GM19397 (cell line): Measurements from ENCODE around the gene ITGB8.
"Not testable (repeated sequence)": the region's sequence is repeated elsewhere in the genome, so short reads cannot be mapped to it uniquely, and the experiment has no call there.

Experiments
- ATAC-seq: cut with Tn5 transposase; IDR thresholded peaks from one replicate; pipeline ENCODE4 v1.9.1; 2021; ENCODE audit warnings: mild to moderate bottlenecking, moderate library complexity; ENCODE audit not compliant: unreplicated experiment

The ITGB8 gene

DNA sequence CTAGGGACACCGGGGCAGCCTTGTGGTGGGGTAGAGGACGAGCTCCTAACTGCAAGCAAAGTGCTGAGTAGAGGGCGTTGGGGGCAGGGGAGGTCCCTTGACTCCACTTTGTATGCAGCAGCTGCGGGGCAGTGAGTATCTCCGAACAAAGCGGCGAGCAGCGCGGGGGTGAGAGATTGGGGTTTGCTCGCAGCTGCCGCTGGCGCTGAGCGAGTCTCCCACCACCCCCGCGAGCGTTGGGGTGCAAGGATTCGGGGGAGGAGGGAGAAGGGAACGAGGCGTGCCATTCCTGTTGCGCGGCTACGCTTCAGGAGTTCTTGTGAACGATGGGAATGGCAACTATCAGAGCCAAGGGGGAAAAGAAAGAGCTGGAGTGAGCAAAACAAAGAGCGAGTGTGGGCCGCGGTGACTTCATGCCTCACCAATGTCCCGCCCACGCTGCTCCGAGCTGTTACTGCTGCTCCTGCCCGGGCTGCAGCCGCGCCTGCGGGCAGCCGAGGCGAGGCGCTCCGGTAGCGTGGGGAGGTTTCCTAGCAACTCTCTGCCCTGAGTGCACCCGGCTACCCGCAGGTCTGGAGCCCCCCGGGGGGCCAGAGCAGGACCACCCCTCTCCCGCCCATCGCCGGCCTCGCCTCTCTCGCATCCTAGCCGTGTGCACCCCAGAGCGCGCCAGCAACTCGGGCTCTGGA is at the start of gene ITGB8:
Gene ITGB8 (plus strand): TSS at position 662 of the 689 bp plus-strand sequence. CDS start 907 bp downstream, outside the sequence.
- peak; percentile 62 for ATAC-seq

DNA sequence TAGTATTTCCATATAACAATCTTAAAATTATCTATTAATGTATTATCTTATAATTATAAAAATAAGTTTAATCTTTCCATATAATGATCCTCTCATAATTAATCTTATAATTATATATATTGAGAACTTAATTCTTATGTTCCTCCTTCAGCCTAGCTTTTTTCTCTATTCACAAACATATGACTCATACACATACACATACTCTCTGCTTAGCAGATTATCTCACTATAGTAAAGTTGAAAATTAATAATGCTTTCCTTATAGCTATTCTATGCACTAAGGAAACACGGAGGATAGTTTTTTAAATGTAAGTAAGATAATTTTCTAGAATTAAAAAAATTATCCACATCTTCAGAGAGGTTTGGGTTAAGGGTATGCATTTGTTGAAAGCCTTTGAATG is 47.7 kb upstream of the ITGB8 start:
- no peak for ATAC-seq

DNA sequence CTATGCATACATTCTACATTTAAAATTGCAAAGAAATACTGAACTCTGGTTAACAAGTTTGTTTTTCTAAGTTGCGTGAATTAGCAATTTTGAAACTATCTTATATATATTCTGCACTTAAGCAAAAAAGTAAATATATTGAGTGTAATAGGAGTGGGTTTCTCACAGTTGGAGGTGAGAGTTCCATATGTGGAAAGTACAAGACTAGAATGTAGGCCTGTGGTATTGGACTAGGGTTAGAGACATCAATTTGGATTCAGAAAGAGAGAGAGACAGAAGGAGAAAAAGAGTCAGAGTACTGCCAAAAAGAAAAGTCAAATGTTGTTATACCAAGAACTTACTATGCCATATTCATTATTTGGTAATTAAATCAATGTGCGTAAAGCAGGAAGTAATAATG is 47.3 kb upstream of the ITGB8 start:
- ATAC-seq = no peak

DNA sequence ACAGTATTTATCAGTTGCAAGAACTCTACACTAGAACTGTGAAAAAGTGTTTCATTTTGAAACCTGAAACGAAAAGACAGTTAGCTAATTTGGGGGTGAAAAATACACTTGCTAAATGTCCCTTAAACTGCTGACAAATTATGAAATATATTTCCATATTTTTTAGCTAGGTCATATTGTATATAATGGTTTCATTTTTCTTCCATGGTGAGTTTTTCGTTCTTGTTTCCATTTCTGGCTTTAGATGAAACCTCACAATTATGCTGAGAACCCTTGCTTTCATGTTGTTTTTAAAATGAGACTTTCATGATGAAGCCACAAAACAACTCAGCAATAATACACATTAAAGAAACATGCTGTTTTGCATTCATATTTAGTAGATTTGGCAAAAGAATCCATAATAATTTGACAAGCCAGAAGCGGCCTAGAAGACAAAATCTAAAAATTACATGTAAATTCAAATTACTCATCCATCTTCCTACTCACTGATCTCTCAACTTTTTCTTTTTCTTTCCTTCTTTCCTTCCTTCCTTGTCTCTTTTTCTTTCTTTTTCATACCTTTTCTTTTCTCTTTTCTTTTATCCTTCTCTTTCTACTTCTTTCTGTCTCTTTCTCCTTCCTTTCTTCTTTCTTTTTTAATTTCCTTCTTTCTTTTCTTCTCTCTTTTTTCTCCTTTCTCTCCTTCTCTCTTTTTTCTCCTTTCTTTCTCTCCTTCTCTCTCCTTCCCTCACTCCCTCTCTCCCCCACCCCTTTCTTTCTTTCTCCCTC is 46.5 kb upstream of the ITGB8 start:
- ATAC-seq = no peak

DNA sequence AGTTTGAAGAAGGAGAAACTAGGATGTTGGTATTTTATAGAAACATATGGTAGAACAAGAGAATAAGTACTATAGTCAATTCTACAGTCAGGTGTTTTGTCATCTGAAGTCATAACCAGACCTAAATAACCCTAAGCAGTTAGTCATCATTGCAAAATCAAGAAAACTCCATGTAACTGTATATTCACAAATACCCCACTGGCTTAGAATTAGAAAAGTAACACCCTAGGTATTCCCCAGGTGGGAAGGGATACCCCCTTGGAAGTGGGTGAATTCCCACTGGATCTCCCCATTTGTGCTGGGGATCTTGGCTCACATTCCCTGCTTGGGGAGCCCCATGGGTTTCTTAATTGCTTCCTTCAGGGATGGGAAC is 45.9 kb upstream of the ITGB8 start:
- no peak for ATAC-seq

DNA sequence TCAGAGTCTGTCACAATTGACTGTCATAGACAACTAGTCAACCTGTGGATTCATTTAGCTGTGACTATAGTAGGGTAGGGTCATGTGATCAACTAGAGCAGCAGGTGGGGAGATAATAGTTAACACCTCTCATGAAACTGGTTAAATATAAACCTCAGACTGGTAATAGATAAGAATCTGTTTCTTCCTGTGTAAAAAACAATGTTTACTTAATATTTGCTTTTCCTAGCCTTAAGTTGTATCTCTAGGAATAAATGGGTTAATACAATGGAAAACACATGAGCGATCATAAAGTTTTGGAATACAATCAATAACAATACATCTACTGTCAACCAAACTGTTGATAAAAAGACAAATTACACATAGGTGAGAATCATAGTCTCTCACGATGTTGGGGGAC is 43.4 kb upstream of the ITGB8 start:
- ATAC-seq = peak; percentile 51

DNA sequence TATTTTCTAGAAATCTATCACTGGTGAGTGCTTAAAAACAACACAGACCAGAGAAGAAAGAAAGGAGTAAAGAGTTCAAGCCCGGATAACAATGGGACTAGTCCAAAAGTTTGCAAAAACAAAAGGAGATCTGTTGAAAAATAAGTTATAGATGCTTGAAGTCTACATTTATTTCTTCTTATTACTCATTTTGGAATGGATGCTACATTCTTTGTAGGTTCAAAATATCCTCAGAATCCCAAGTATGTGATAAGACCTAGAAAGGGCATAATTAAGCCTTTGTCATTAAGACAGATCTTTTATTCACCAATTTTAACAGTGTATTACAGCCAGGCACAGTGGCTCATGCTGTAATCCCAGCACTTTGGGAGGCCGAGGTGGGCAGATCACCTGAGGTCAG is 42.7 kb upstream of the ITGB8 start:
- ATAC-seq = no peak

DNA sequence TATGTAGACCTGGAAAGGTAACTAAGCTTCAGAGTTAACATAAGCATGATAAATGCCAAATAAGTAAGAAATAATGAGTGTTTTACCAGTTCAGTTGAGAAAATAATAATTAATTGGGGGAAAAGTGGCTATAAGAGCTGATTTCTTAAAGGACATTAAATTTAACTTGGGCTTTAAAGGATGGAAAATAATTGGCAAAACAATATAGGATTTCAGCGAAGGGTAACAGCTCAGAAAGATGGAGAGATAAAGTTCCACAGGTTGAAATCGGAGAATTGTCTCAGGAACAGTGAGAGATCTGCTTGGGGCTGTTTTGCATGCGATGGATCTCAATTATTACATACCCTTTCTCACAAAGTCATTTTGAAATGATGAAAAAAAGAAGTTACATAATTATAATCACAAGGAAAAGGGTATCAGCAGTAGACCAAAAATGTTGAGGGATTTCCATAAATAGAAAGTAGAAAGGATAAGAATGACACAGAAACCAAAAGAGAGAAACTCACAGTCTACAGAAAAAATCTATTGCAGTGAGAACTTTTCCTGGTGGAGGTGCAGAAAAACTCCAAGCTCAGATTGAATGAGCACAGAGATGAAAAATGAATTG is 40.1 kb upstream of the ITGB8 start:
- ATAC-seq = no peak

DNA sequence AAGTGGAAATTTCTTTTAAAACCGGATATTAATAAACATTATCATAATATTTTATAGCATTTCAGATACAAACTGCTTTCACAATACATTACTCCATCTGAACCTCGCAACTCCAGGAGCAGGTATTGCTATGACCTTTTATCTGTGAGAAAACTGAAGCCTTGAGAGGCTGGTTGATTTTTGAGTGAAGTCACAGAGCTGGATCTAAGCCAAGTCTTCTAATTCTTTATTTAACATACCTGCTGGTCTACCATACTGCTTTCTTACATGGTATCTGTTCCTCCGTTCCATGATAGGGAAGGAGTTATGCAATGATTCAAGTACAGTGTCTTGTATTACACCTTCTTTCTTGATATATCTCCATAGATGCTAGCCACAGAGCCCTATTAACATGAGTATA is 37.4 kb upstream of the ITGB8 start:
- no peak for ATAC-seq

DNA sequence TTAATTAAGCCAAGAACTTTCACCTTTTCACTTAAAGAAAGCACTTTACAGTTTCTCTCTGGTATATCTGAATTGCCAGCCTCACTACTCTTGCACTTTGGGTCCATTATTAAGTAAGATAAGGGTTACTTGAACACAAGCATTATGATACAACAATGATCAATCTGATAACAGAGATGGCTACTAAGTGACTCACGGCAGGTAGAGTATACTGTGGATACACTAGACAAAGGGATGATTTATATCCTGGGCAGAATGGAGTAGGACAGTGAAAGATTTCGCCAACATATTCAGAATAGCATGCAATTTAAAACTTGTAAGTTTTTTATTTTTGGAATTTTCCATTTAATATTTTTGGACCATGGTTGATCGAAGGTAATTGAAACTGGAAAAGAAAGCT is 34.3 kb upstream of the ITGB8 start:
- ATAC-seq = no peak

DNA sequence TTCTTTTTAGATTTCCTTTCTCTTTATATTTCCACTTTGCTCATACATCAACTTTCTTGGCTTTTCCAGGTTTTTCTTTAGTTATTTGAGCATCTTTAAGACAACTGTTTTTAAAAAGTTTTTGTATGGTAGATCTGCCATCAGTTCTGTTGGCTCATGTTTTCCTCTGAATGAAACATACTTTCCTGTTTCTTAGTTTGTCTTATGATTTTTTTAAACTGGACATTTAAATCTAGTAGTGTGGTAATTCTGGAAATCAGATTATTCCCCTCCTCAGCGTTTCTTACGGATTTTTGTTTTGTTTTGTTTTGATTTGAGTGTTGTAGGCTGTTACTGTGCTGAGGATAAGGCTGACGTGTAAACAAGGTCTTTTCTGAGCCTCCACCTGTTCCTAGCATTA is 33.8 kb upstream of the ITGB8 start:
- ATAC-seq = no peak

DNA sequence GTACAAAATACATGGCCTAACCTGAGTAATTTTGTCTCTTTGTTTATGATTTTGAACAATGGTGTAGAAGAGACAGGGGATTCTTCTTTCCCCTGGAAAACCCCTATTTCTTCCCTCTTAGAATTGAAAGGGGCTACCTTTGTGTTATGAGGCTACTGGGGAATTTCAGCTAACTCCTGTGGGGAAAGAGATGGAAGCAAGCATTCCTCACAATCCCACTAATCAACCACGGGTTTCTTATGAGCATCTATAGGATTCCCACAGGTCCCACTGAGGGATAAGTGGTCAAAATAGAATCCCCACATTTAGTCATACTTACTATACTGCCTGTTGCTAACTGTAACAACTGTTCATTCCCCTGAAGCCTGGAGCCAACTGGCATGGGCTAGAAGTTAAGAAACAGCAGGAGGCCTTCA is 32.2 kb upstream of the ITGB8 start:
- ATAC-seq = no peak

DNA sequence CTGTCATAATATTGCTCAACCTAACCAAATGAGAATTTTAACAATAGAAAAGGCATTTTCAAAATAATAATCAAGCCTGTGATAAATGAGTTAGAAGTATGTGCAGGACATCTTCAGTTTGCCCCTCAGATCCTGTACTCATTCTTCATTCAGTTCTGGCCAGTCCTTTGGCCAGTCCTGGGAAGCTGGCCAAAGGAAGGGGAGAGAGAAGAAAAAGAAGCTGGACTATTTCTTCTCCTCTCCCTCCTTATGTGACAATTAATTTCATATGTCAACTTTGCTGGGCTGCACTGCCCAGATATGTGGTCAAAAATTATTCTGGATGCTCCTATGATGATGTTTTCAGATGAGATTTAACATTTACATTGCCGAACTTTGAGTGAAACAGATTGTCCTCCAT is 31.6 kb upstream of the ITGB8 start:
- ATAC-seq = no peak

DNA sequence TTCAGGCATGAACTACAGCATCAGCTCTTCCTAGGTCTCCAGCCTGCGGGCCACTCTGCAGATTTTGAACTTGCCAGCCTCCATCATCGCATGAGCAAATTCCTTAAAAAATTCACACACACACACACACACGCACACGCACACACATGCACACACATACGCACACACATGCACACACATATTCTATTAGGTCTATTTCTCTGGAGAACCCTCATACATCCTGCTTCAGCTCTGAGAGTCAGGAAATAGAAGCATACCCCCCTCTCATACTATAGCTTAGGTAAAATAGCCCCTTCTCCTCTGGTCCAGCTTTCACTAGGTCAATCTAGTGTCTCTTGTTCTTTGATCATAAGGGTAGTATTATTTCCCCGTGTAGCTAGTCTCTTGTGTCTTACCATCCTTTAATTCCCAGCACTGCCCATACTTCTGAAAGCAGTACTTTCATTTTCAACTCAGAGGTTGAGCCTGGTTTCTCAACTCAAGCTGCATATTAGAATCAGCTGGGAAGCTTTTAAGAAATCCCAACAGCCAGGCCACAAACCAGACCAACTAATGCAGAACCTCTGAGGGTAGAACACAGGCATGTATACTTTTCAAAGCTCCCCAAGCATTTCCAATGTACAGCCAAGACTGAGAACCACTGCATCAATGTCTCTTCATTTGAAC is 30.9 kb upstream of the ITGB8 start:
- ATAC-seq = peak; percentile 57

DNA sequence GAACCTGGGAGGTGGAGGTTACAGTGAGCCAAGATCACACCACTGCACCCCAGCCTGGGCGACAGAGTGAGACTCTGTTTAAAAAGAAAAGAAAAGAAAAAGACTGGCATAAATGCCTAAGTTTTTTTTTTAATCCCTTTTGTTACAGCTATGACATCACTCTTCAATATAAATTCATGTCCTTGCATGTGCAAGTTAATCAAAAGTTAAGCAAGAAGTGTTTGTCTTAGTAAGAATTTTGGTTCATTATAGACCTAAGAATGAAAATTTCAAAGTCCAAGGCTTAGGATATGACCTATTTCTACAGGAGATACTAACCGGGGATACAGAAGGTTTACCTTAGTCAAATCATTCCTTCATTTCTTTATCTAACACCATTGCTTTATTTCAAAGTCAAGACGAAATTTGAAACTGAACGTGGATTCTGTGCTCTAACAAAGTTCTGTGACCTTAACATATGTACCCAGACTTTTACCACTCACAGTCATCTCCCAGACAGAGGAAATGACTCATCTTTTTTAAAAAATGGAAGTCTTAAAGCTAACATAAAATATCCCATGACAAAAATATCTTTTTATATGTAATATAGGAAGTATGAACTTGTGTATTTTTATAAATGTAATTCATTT is 29.3 kb upstream of the ITGB8 start:
- no peak for ATAC-seq

DNA sequence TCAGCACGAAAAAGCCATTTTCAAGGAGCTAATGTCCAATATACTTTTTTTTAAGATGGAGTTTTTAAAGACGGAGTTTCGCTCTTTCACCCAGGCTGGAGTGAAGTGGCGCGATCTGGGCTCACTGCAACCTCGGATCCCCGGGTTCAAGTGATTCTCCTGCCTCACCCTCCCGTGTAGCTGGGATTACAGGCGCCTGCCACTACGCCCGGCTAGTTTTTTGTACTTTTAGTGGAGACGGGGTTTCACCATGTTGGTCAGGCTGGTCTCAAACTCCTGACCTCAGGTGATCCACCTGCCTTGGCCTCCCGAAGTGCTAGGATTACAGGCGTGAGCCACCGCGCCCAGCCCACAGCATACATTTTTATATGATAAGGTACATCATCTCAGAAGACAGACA is 28.4 kb upstream of the ITGB8 start:
- ATAC-seq = not testable (repeated sequence)

DNA sequence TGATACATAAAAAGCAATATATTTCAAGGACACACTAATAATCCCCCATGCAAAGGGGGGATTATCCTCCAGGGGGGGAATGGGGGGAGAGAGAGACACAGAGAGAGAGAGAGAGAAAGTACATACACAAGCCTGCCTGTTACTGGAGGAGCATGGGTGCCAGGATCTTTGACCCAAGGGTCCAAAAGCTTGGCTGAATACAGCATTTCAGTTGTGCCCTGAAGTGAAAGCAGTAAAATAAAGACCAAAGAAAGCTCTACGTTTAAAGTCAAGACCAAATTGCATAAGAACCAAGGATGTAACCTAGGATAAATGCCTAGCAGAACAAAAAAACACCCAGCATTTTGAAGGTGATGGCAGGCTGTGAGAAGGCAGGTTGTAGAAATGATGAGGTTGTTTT is 27.8 kb upstream of the ITGB8 start:
- no peak for ATAC-seq

DNA sequence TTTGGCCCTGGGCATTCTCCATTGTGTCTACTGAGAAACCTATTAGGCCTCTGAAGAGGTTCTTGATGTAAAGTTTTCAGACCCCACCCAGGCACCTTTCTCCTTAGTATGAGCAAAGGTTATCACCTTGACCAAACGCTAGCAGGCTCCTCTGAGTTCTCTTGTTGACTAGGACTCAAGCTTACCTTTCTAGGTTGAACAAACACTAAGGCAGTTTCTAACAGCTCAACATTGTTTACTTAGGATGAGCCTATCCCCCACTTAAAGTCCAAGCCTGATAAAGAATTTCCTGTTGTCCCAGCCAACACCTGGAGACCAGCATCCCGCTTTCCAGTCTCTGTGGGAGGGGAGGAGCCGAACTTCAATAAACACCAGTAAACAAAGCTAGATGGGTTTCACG is 26.3 kb upstream of the ITGB8 start:
- no peak for ATAC-seq

DNA sequence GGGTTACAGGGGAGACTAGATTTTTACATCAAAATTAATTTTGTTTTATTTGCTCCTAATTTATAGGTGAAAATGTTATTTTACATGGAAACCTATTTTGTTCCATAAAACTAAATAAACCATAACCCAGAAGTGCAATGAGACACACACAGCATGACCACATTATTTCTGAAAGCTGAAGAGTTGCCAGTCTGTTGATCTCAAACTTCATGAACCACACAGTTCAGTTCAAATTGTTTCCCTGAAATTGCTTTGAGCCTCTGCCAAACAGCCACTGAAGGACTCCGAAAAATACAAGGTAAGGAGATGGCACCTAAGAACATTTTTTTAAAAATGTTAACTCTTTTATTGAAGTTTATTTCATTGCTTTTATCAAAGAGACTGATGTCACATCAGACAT is 25.0 kb upstream of the ITGB8 start:
- ATAC-seq = no peak

DNA sequence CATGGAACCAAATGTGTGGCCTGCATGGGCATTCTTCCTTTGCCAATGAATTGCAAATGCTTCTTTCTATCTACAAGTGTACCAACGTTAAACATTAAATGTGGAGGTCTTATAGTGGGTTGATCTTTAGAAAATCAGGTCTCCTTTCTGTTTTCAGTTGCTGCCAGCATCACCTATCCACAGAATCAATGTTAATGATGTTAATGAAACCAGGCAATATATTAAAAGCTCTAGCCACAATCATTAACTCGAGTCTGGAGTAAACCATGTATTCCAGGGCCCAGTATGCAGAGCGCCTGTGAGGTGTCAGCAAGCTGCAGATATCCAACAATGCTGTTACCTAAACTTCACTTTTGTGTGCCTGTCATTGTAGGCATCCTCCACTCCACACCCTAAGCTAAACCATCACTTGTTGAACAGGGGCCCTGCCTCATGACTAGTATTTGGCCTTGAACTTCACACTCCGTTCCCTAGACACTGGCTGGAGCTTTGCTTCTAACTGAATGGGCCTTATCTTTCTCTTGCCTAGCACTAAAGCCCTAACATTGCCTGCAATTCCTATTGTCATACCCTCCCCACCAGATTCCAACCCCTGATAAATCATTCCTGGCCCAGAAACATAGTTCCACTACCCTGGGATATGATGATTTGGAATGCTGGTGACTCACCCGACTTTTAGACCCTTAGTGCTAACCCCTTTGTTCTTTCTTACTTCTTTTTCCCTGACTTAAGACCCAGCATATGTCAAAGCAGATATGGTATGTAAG is 24.3 kb upstream of the ITGB8 start:
- no peak for ATAC-seq
